NB4 (cell line): ENCODE data around the gene FOXP1.

ENCODE experiments used
- CTCF ChIP-seq: IDR thresholded peaks from one replicate; pipeline ENCODE4 v1.5.1; 2012; ENCODE audit warnings: low read depth, low read length
- POLR2A ChIP-seq: IDR thresholded peaks from 2 replicates; pipeline ENCODE4 v1.6.1; 2011; ENCODE audit warnings: mild to moderate bottlenecking; ENCODE audit not compliant: insufficient read length; ENCODE audit errors: extremely low read depth

- TF ChIP-seq CTCF (no peak), POLR2A (no peak)
Observed at GRCh38 chr3:71061581-71061980, 521.9 kb downstream of the FOXP1 start.
